Hematopoietic multipotent progenitor cell treated with erythropoietin and hydrocortisone succinate and interleukin-3 and kit ligand, for 17 days (in vitro differentiated cells): Measurements from ENCODE around the gene FAM120A.

ENCODE experiments used
- DNase-seq: peaks from one replicate; pipeline ENCODE4 v3.0.0-alpha.2; 2015; ENCODE audit warnings: low spot score

FAM120A gene

DNA sequence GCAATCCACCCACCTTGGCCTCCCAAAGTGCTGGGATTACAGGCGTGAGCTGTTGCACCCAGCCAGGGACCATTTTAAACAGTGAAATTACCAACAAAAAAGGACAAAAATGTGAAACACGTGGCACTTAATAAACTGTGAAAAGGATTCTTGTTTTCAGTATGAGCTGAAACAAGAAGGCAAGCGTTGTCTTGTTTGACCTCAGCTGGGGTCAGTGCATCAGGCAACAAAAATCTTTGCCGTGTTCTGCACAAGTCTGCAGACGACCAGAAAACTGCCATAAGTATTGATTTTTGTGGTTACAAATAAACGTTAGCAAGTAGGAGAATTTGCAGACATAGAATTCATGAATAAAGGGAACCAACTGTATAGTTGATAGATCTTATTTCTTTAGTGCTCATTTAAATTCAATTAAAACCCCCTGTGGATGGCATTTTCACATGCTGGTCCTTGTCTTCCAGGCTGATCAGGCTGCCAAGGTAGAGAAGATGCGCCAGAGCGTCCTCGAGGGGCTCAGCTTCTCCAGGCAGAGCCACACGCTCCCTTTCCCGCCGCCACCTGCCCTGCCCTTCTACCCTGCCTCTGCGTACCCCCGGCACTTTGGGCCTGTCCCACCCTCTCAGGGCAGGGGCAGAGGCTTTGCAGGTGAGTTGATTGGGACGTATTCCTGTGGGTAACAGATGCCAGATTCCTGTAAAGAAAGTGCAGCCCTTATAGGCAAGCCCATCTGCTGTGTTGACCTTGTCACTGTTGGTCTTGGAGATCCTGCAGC is 106.1 kb downstream of the FAM120A start:
- DNase-seq: no peak

GRCh38 chr9:93558503-93558902 is 107.0 kb downstream of the FAM120A start:
- DNase-seq: no peak

GRCh38 chr9:93560991-93561390 is 109.5 kb downstream of the FAM120A start:
- no peak for DNase-seq

GRCh38 chr9:93562157-93562556 is 110.7 kb downstream of the FAM120A start:
- DNase-seq: no peak

GRCh38 chr9:93565089-93565488 is 113.6 kb downstream of the FAM120A start:
- no peak for DNase-seq

- DNase-seq: peak; percentile 97
These were observed 115.2 kb downstream of the FAM120A start for GRCh38 chr9:93566408-93567270.

DNA sequence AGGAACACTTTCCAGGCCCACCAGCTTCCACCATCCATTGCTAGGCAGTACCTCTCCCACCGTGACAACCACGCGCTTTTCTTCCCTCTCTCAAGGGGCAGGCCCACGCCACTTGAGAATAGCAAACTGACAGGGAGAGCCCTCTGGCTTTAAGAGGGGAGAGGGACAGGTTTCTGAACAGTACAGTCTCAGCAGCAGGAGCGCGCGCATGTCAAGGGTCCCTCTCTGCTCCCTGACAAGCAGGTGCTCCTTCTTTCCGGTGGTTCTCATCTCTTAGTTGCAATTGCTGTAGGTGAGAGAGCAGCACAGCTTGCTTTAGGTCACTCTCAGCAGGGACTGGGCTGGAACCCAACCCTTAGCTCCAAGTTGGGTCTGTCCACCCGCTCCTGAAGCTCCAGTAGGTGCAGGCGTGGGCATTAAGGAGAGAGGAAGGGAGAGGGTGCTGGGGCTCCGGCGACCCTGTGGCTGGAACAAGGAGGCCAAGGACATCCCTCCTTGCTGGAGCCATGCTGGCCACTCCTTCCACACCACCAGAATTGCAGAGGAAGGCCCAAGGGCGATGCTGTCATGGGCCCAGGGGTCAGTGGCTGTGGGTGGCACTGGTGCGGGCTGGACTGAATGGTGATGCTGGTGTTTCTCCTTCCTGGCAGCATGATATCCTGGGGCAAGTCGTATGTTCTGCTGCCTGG is 115.9 kb downstream of the FAM120A start:
- DNase-seq: no peak

GRCh38 chr9:93568169-93568568 is 116.7 kb downstream of the FAM120A start:
- no peak for DNase-seq

DNA sequence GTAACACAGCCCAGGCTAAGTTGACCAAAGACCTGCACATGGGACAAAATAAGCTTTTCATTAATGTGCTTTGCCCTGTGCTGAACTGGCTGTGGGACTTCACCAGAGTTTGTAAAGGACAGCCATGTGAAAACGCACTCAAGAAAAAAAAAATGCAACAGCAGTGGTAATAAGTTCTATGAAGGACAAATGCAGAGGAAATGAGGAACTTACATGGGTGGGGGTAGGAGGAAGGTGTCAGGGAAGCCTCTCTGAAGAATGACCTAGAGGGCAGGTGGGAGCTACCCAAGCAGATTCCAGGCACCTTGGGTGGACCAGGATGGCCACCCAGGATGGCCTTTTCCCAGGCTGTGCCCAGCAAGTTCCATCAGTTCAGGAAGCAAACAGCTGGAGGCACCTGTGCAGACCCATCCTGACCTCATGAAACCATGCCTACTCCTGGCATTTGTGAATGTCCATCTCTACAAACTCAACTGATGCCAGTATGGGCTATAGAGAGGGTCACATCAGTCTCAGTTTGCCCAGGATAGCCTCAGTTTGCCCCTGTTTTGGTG is 118.2 kb downstream of the FAM120A start:
- no peak for DNase-seq

- DNase-seq: no peak
These were observed 120.7 kb downstream of the FAM120A start for GRCh38 chr9:93572221-93572620.

- no peak for DNase-seq
These were observed 121.4 kb downstream of the FAM120A start for GRCh38 chr9:93572636-93573515.

DNA sequence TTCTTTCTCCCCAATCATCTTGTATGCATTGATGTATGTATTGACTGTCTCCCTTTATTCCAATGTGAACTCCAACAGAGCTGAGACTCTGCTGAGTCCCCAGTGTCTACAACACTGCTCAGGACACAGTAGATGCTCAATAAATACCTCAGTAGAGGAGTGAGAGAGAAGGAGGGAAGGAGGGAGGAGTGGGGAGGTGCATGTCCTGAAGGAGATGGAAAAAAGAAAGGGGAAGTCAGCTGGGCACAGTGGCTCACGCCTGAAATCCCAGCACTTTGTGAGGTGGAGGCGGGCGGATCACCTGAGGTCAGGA is 122.0 kb downstream of the FAM120A start:
- no peak for DNase-seq

DNA sequence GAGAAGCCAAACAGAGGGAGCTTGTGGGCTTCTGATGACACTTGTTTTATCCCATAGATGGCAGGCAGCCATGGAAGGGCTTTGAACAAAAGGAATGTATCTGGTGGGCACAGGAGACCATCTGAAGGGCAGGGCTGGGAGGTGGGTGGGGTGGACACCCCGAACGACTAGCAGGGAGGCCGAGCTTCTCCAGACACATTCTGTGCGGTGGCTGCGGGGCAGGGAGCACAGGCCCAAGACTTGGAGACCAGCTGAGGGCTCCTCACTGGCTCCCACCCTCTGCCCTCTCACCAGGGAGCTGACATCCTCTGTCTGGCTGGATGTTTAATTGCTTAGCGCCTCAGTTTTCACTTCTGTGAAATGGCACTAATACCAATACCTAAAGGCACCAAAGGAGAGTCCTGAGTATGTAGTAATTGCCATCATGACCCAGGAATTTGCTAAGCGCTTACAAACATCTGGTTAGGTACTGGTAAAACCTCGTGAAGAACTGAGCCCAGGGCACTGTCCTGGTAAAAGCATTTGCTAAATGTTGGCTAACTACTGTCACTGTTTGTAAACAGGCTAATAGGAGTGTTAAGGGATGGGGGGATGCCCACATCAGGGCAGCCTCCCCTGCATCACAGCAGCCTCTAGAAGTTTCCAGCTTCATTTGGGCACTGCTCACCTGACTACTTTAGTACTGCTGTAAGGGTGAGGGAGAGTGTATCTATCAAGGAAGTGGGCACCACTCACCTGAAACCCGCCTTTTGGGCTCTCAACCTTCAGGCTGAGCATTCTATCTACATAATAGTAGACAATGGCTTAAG is 122.8 kb downstream of the FAM120A start:
- DNase-seq: no peak

GRCh38 chr9:93574900-93575795 is 123.7 kb downstream of the FAM120A start:
- DNase-seq: no peak

DNA sequence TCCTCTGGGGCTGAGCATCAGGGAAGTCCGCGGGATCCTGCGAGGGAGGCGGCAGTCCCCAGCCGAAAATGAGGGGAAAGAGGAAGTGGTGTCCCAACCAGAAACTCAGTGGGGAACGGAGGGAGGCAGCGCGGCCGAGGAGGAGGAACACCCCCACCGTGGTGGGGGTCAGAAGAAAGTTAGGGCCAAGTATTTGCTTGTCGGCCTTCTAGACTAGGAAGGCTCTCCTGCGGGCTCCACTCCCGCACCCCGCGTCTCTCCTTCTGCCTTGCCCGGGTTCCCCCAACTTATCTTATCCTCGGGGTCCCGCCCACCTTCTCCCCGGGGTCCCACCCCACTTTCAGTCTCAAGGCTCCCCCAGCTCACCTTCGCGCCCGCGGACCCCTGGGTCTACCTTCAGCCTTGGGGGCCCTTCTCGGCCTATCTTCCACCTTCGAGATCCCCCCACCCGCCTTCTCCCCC is 124.3 kb downstream of the FAM120A start:
- peak; percentile 51 for DNase-seq

GRCh38 chr9:93576258-93577077 is 125.0 kb downstream of the FAM120A start, which contains the start of gene PHF2:
TSS of gene PHF2 (plus strand) at chr9:93576584. CDS start at chr9:93576774, 190 bp downstream.
- DNase-seq: peak; percentile 7

DNA sequence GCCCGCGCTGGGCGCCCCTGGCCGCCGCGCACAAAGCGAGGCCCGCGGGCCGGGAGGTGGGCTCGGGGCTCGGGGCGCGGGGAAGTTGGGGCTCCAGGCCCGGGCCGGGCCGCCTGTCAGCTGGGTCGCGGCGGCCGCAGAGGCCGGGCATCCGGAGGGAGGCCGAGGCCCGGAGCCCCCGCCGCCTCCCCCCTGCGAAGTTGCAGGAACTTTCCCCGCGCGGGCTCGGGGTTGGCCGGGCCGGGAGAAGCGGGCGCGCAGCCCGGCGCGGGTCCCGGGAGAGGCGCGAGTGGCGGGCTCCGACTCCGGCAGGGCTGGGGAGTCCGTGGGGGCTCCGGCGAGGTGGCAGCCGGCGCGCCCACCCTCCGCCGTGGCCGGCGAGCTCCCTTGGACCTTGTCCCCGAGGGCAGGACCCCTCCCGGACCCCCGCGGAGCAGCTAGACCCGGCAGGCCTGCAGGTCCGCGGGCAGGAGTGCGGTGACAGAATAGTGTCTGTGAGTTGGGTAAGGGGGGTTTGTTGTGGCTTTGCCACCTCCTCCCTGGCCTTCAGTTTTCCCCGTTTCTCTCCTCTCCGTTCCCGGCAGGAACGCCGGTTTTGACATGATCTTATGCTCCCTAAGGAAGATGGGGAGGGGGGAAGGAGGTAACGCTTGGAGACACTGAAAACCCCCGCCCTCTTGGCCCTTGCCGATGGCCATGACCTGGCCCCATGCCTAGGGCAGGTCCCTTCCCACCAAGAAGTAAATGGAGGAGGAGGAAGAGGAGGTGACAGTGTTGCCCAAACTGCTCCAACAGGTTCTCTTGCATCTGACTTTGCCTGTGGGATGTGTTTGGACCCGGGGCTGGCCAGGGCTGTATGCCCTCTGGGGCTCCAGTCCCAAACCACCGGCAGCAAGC is 125.8 kb downstream of the FAM120A start:
- no peak for DNase-seq
